Fibroblast of skin of left biceps (primary cell): ENCODE data around the gene CEP19.
A peak's percentile ranks its signal among the peaks of the same experiment; 100 is the strongest.

Experiments used
- DNase-seq, 2 experiments: peaks; one replicate each; pipeline ENCODE4 v3.0.0-alpha.2; 2013; ENCODE audit warnings: low read depth in 2 of 2

The CEP19 gene

GRCh38 chr3:196662711-196663571, 49.1 kb downstream of the CEP19 start:
- DNase-seq: peak in 1 of 2 experiments; percentile 13

GRCh38 chr3:196662033-196662432, 50.0 kb downstream of the CEP19 start:
- no peak for DNase-seq

GRCh38 chr3:196661400-196661799, 50.6 kb downstream of the CEP19 start:
- no peak for DNase-seq

DNA sequence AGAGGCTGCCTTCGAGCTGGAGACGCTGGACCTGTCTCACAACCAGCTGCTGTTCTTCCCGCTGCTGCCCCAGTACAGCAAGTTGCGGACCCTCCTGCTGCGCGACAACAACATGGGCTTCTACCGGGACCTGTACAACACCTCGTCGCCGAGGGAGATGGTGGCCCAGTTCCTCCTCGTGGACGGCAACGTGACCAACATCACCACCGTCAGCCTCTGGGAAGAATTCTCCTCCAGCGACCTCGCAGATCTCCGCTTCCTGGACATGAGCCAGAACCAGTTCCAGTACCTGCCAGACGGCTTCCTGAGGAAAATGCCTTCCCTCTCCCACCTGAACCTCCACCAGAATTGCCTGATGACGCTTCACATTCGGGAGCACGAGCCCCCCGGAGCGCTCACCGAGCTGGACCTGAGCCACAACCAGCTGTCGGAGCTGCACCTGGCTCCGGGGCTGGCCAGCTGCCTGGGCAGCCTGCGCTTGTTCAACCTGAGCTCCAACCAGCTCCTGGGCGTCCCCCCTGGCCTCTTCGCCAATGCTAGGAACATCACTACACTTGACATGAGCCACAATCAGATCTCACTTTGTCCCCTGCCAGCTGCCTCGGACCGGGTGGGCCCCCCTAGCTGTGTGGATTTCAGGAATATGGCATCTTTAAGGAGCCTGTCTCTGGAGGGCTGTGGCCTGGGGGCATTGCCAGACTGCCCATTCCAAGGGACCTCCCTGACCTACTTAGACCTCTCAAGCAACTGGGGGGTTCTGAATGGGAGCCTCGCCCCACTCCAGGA, 51.5 kb downstream of the CEP19 start:
- no peak for DNase-seq

- DNase-seq: no peak
Observed at GRCh38 chr3:196659901-196660351, 52.1 kb downstream of the CEP19 start.
